K562 (cell line): ENCODE measurements around the gene IGDCC3. TPM values are rescaled to one million over a fixed set of nuclear protein-coding genes. Genes with fewer than 3 reads are reported as not detected.

Experiments used
- ATAC-seq: fragments of 200-7000 bp; cut with Tn5 transposase; 3 replicates; pipeline ENCODE4 v1.9.1; 2020; ENCODE audit warnings: moderate library complexity
- BruUV-seq: library from RNA; stranded (reverse); fragments of 400-500 nt; replicated peaks from 2 replicates; lab custom pipeline; 2021; lab: Mats Ljungman, UMichigan
- CTCF ChIA-PET: fragments of 300-600 bp; formaldehyde crosslinking; extraction: SDS; loops from one replicate; lab custom pipeline; 2021; ENCODE audit warnings: low intra/inter-chr PET ratio; lab: Yijun Ruan, JAX
- POLR2A ChIA-PET: fragments of 300-600, 350-650 bp; sonication (Branson Sonifier 250); formaldehyde crosslinking; extraction: SDS; loops from one replicate; lab custom pipeline; 2021; ENCODE audit warnings: antibody characterized with exemption, inconsistent platforms; lab: Yijun Ruan, JAX
- DNase-seq, 4 experiments: peaks; one replicate each; pipeline versions ENCODE4 v3.0.0 to v3.0.0-alpha.2; 2011 to 2018; ENCODE audit warnings: low spot score in 3 of 4, mixed read lengths in 3 of 4; ENCODE audit errors: extremely low read depth in 1 of 4
- FAIRE-seq: peaks from 2 replicates; lab custom pipeline; 2011; peaks lifted over from hg19 to GRCh38; lab: Jason Lieb, UNC
- H2AFZ ChIP-seq: 2 replicates; pipeline ENCODE4 v1.6.0; 2011; ENCODE audit warnings: low read depth, low read length, control low read depth, inconsistent platforms
- H3K27ac ChIP-seq: fragments of 200-600 bp; 3 replicates; pipeline ENCODE4 v1.8.0; 2011; ENCODE audit warnings: low read depth, mild to moderate bottlenecking, control low read depth, inconsistent platforms, low read length, moderate library complexity, mixed read lengths; ENCODE audit errors: extremely low read depth
- H3K27me3 ChIP-seq, 2 experiments: fragments of 300-600 bp in 1 of 2; 2 replicates in 1 of 2; 3 replicates in 1 of 2; pipeline versions ENCODE4 v1.6.0 to v1.8.0; 2011; ENCODE audit warnings: inconsistent platforms in 2 of 2, low read length in 2 of 2, mild to moderate bottlenecking in 1 of 2, mixed read lengths in 1 of 2, moderate library complexity in 1 of 2; ENCODE audit not compliant: control insufficient read depth in 2 of 2, insufficient read depth in 2 of 2
- H3K36me3 ChIP-seq: fragments of 300-600 bp; 3 replicates; pipeline ENCODE4 v1.8.0; 2011; ENCODE audit warnings: mild to moderate bottlenecking, low read length, inconsistent platforms; ENCODE audit not compliant: control insufficient read depth, insufficient read depth
- H3K4me1 ChIP-seq, 2 experiments: fragments of 200-600 bp in 1 of 2; replicated peaks in 1 of 2; 2 replicates in 1 of 2; 3 replicates in 1 of 2; pipeline versions ENCODE4 v1.5.1 to v1.8.0; 2011; ENCODE audit warnings: inconsistent platforms in 2 of 2, low read length in 2 of 2, mild to moderate bottlenecking in 1 of 2, mixed read lengths in 1 of 2, moderate library complexity in 1 of 2; ENCODE audit not compliant: control insufficient read depth in 2 of 2, insufficient read depth in 2 of 2
- H3K4me2 ChIP-seq: 2 replicates; pipeline ENCODE4 v1.6.1; 2011; ENCODE audit warnings: low read length, control low read depth, inconsistent platforms, mixed read lengths; ENCODE audit not compliant: insufficient read depth
- H3K4me3 ChIP-seq: fragments of 200-600 bp; sonication (generic), shearing (Covaris generic); 2 replicates; pipeline ENCODE4 v1.5.1; 2016; ENCODE audit warnings: control low read depth, inconsistent platforms
- H3K79me2 ChIP-seq: fragments of 200-600 bp; 3 replicates; pipeline ENCODE4 v1.8.0; 2011; ENCODE audit warnings: low read length, inconsistent platforms; ENCODE audit not compliant: control insufficient read depth, insufficient read depth
- H3K9ac ChIP-seq, 2 experiments: 2 replicates each; pipeline versions ENCODE4 v1.6.0 to v1.6.1; 2011; ENCODE audit warnings: low read depth in 2 of 2, low read length in 2 of 2, control low read depth in 1 of 2, inconsistent platforms in 1 of 2, mild to moderate bottlenecking in 1 of 2, mixed read lengths in 1 of 2; ENCODE audit not compliant: insufficient read depth in 1 of 2
- H3K9me1 ChIP-seq: one replicate; pipeline ENCODE4 v1.6.0; 2011; ENCODE audit warnings: inconsistent platforms, mild to moderate bottlenecking, low read length, moderate library complexity; ENCODE audit not compliant: control insufficient read depth, insufficient read depth
- H3K9me3 ChIP-seq: replicated peaks from 2 replicates; pipeline ENCODE4 v1.5.1; 2011; ENCODE audit warnings: low read depth, low read length, inconsistent platforms; ENCODE audit not compliant: control insufficient read depth, insufficient read depth
- H4K20me1 ChIP-seq: replicated peaks from 2 replicates; pipeline ENCODE4 v1.6.1; 2011; ENCODE audit warnings: low read length, inconsistent platforms, mixed read lengths; ENCODE audit not compliant: control insufficient read depth, insufficient read depth
- GMEB1 ChIP-seq: fragments of 250-450 bp; sonication (Bioruptor Pico); IDR thresholded peaks from 2 replicates; pipeline ENCODE4 v1.4.0; 2020; ENCODE audit warnings: mild to moderate bottlenecking
- MNT ChIP-seq, 2 experiments: fragments of 450-650 bp; conservative IDR thresholded peaks; 2 replicates each; pipeline ENCODE4 v1.6.1; 2017; ENCODE audit warnings: mild to moderate bottlenecking in 2 of 2, moderate library complexity in 2 of 2
- ZBTB11 ChIP-seq, 3 experiments: fragments of 200-800 bp in 1 of 3; fragments of 250-450 bp in 1 of 3; fragments of 450-650 bp in 1 of 3; sonication (Bioruptor Pico) in 1 of 3; sonication (Bioruptor generic) in 1 of 3; formaldehyde crosslinking in 1 of 3; IDR thresholded peaks; 2 replicates each; pipeline versions ENCODE4 v1.6.1 to v1.8.0; 2016 to 2022; ENCODE audit warnings: mild to moderate bottlenecking in 2 of 3, missing genetic modification characterization in 2 of 3, missing compliant biosample characterization in 1 of 3, moderate library complexity in 1 of 3
- ZNF197 ChIP-seq: fragments of 200-800 bp; sonication (Bioruptor generic); IDR thresholded peaks from 2 replicates; pipeline ENCODE4 v1.6.1; 2016; ENCODE audit warnings: low read depth, missing genetic modification characterization, missing compliant biosample characterization
- ZNF609 ChIP-seq: sonication (generic); formaldehyde crosslinking; IDR thresholded peaks from 2 replicates; pipeline ENCODE4 v1.8.1; 2023; ENCODE audit warnings: missing genetic modification reagents, mild to moderate bottlenecking, borderline replicate concordance
- ZNF644 ChIP-seq: fragments of 200-800 bp; sonication (Bioruptor generic); IDR thresholded peaks from 2 replicates; pipeline ENCODE4 v1.6.1; 2016; ENCODE audit warnings: low read depth, missing genetic modification characterization, missing compliant biosample characterization
- WGBS: fragments of 100-300 bp; shearing (Covaris generic); methylation state at CpG from one replicate; pipeline ENCODE4 v1.1.6; 2016; ENCODE audit warnings: low coverage, mixed read lengths; ENCODE audit not compliant: insufficient coverage; ENCODE audit errors: missing lambda C conversion rate; 5-methylcytosine and 5-hydroxymethylcytosine counted together
- in situ Hi-C: fragments of 300-500 bp; cut with MboI; formaldehyde crosslinking; loops from 4 replicates; pipeline ENCODE4 v1.15.0; 2018; ENCODE audit warnings: inconsistent platforms, mixed read lengths
- intact Hi-C: fragments of 100-400 bp; cut with micrococcal nuclease; formaldehyde crosslinking; loops from 2 replicates; pipeline ENCODE4 v1.14.2; 2022
- polyA plus RNA-seq, 8 experiments: library from polyadenylated mRNA; depleted of rRNA in 4 of 8; stranded (reverse) in 5 of 8; unstranded in 3 of 8; fragments of >200 nt; fragmentation: Nextera tagmentation in 2 of 8; fragmentation: Illumina TruSeq in 1 of 8; extraction: Ambion mirVana in 2 of 8; extraction: Trizol in 1 of 8; gene quantifications; 2 replicates each; pipeline versions ENCODE4 v1.2.1 to v1.2.3, GENCODE V29; 2011 to 2014; ENCODE audit warnings: inconsistent platforms in 1 of 8, missing spikeins in 1 of 8
- total RNA-seq, 7 experiments: library from RNA; depleted of rRNA in 6 of 7; stranded (reverse); fragments of >200 nt in 6 of 7; fragmentation: Illumina TruSeq in 2 of 7; extraction: Trizol in 2 of 7; gene quantifications; 2 replicates each; pipeline versions ENCODE4 v1.2.1 to v1.2.3, GENCODE V29; 2011 to 2021; ENCODE audit warnings: low replicate concordance in 1 of 7

Gene IGDCC3
- total and polyA plus RNA-seq, 9 of the 15 experiments (the other 6 are each of a cell fraction or from before 2014, with no cell fraction given), result not detected

- Histone ChIP-seq H3K9me3 (peaks cover 1% of the 10 kb centered on the region; the same call in 1 of the 2 replicates), H3K4me3 (no peak overlapping the region), H2AFZ (peak overlapping the region; percentile 7; the same call in 1 of the 2 replicates), H3K9me1 (no peaks in the 10 kb centered on the region), H4K20me1 (no peaks in the 10 kb centered on the region), H3K27me3 (no peaks in the 10 kb centered on the region; a peak in 1 of 5 replicates), H3K79me2 (no peaks in the 10 kb centered on the region), H3K27ac (peak overlapping the region; percentile 69; the same call in 2 of the 3 replicates), H3K9ac (peak overlapping the region in 1 of 2 experiments; percentile 27; a peak in 1 of 4 replicates), H3K4me1 (peaks cover 14 to 15% of the 10 kb centered on the region in 2 experiments), H3K4me2 (peak overlapping the region; percentile 74), H3K36me3 (no peaks in the 10 kb centered on the region)
- ChIA-PET POLR2A (interaction anchor here (0.6 to 3.5 kb wide), 121 partner anchors 9 to 1570 kb away, joined by 3 to 194 read pairs (median 4); partner anchors contain the start of genes CILP, CLPX, INTS14 and PARP16), CTCF (interaction anchor here (1.0 to 1.4 kb wide), 2 partner anchors 116 to 574 kb away, joined by 5 to 9 read pairs; no protein-coding TSS in a partner anchor)
- 3% methylated on average over 14 of the region's 14 CpGs for WGBS
- ATAC-seq (peak; percentile 1; the same call in 1 of the 3 replicates), FAIRE-seq (no peak), DNase-seq (peak in 3 of 4 experiments; percentile 45 to 53 (median 48))
- intact Hi-C loops, result loop anchor here (2.0 kb wide), 1 partner anchor 116 kb away; no protein-coding TSS in a partner anchor
- in situ Hi-C loops, result no loop called here
- no TSS peak for BruUV-seq
- 0 out of 2 replicates have a peak, but pooled peaks have one; percentile 20 for TF ChIP-seq ZNF609 (CRISPR knock-in tag)
- no peak for TF ChIP-seq ZNF644 (tag)
- no peak for TF ChIP-seq GMEB1
- TF ChIP-seq ZNF197 (CRISPR knock-in tag), result no peak
- TF ChIP-seq MNT (conservative IDR thresholded peaks at IDR 0.05), result 0 out of 4 replicates have a peak, but pooled peaks of 1 of the 2 experiments have one; percentile 8
- TF ChIP-seq ZBTB11 (CRISPR knock-in tag; IDR thresholded peaks at IDR 0.05), result peak in 1 of 3 experiments; percentile 95; a peak in 1 of 6 replicates
Measured at GRCh38 chr15:65305150-65305758, 72.5 kb downstream of the IGDCC3 start.
